H1 (cell line): Measurements from ENCODE around the gene ZBTB45. TPM values are rescaled to one million over a fixed set of nuclear protein-coding genes. Genes with fewer than 3 reads are reported as not detected.
A peak's percentile ranks its signal among the peaks of the same experiment; 100 is the strongest.

Source experiments
- CTCF ChIA-PET: fragments of 300-600 bp; sonication (Branson Sonifier 250); formaldehyde crosslinking; loops from one replicate; lab custom pipeline; 2021; ENCODE audit not compliant: partially characterized antibody; lab: Charles Lee
- POLR2A ChIA-PET: fragments of 300-600 bp; sonication (Branson Sonifier 250); formaldehyde crosslinking; loops from one replicate; lab custom pipeline; 2021; ENCODE audit warnings: inconsistent platforms; ENCODE audit not compliant: partially characterized antibody; lab: Charles Lee
- DNase-seq, 2 experiments: peaks; one replicate each; pipeline versions ENCODE4 v3.0.0 to v3.0.0-alpha.2; 2010 to 2022; ENCODE audit warnings: low spot score in 2 of 2, low read depth in 1 of 2, mixed read lengths in 1 of 2
- FAIRE-seq: peaks from 2 replicates; lab custom pipeline; 2011; peaks lifted over from hg19 to GRCh38; lab: Jason Lieb, UNC
- H2AFZ ChIP-seq: 2 replicates; pipeline ENCODE4 v1.8.1; 2012; ENCODE audit warnings: low read length, inconsistent platforms
- H2AK5ac ChIP-seq: 2 replicates; pipeline ENCODE4 v1.6.1; 2013; ENCODE audit warnings: low read depth, low read length
- H2BK120ac ChIP-seq: replicated peaks from 2 replicates; pipeline ENCODE3; 2013; ENCODE audit warnings: low read depth, low read length, inconsistent platforms
- H2BK12ac ChIP-seq: 2 replicates; pipeline ENCODE4 v1.6.1; 2013; ENCODE audit warnings: low read depth, low read length
- H2BK15ac ChIP-seq: 2 replicates; pipeline ENCODE4 v1.6.1; 2013; ENCODE audit warnings: low read length
- H2BK20ac ChIP-seq: 2 replicates; pipeline ENCODE4 v1.6.1; 2013; ENCODE audit warnings: low read length
- H2BK5ac ChIP-seq: 2 replicates; pipeline ENCODE4 v1.6.1; 2013; ENCODE audit warnings: low read depth, low read length
- H3K14ac ChIP-seq: 2 replicates; pipeline ENCODE4 v1.6.1; 2013; ENCODE audit warnings: inconsistent platforms; ENCODE audit not compliant: insufficient read length
- H3K18ac ChIP-seq: 2 replicates; pipeline ENCODE4 v1.6.1; 2013; ENCODE audit warnings: low read length; ENCODE audit errors: extremely low read depth
- H3K23ac ChIP-seq: 2 replicates; pipeline ENCODE4 v1.6.1; 2013; ENCODE audit warnings: inconsistent platforms; ENCODE audit not compliant: insufficient read length
- H3K23me2 ChIP-seq: 2 replicates; pipeline ENCODE4 v1.6.1; 2013; ENCODE audit warnings: low read depth, low read length
- H3K27ac ChIP-seq: 2 replicates; pipeline ENCODE4 v1.6.1; 2011; ENCODE audit warnings: low read depth, low read length, inconsistent platforms
- H3K27me3 ChIP-seq, 4 experiments: replicated peaks in 1 of 4; 1 replicate in 1 of 4; 2 replicates in 3 of 4; pipeline versions ENCODE4 v1.6.1 to v1.8.1; 2011 to 2013; ENCODE audit warnings: low read length in 3 of 4, mild to moderate bottlenecking in 3 of 4, inconsistent platforms in 2 of 4, mixed read lengths in 2 of 4, moderate library complexity in 1 of 4; ENCODE audit not compliant: control insufficient read depth in 3 of 4, insufficient read depth in 3 of 4; ENCODE audit errors: extremely low read depth in 1 of 4
- H3K36me3 ChIP-seq, 4 experiments: 2 replicates each; pipeline versions ENCODE4 v1.6.1 to v1.8.1; 2011 to 2013; ENCODE audit warnings: mild to moderate bottlenecking in 4 of 4, low read length in 3 of 4, moderate library complexity in 2 of 4, control low read depth in 1 of 4, inconsistent platforms in 1 of 4; ENCODE audit not compliant: insufficient read depth in 4 of 4, control insufficient read depth in 2 of 4
- H3K4ac ChIP-seq: replicated peaks from 2 replicates; pipeline ENCODE3; 2013; ENCODE audit warnings: low read length, low read depth, mixed read lengths, inconsistent platforms; ENCODE audit not compliant: insufficient read length
- H3K4me1 ChIP-seq, 4 experiments: replicated peaks in 1 of 4; 1 replicate in 1 of 4; 2 replicates in 3 of 4; pipeline versions ENCODE4 v1.6.1 to v1.8.1; 2011 to 2013; ENCODE audit warnings: low read length in 3 of 4, inconsistent platforms in 2 of 4, mixed read lengths in 1 of 4; ENCODE audit not compliant: insufficient read depth in 4 of 4, control insufficient read depth in 3 of 4
- H3K4me2 ChIP-seq, 2 experiments: 2 replicates each; pipeline versions ENCODE4 v1.6.1 to v1.8.1; 2011 to 2013; ENCODE audit warnings: low read depth in 2 of 2, low read length in 2 of 2, control low read depth in 1 of 2, inconsistent platforms in 1 of 2, mild to moderate bottlenecking in 1 of 2; ENCODE audit not compliant: insufficient read depth in 1 of 2
- H3K4me3 ChIP-seq, 4 experiments: fragments of 200-600, 300-600 bp in 1 of 4; sonication (generic), shearing (Covaris generic), sonication (Bioruptor Twin) in 1 of 4; 2 replicates each; pipeline versions ENCODE4 v1.5.1 to v1.8.1; 2011 to 2016; ENCODE audit warnings: low read length in 4 of 4, low read depth in 3 of 4, control low read depth in 2 of 4, inconsistent platforms in 2 of 4, mild to moderate bottlenecking in 2 of 4, mixed read lengths in 1 of 4, moderate library complexity in 1 of 4; ENCODE audit not compliant: insufficient read depth in 2 of 4; ENCODE audit errors: extremely low read depth in 1 of 4
- H3K56ac ChIP-seq: replicated peaks from 2 replicates; pipeline ENCODE3; 2013; ENCODE audit warnings: low read depth, mild to moderate bottlenecking, mixed read lengths, low read length, inconsistent platforms; ENCODE audit not compliant: insufficient read length
- H3K79me1 ChIP-seq: 2 replicates; pipeline ENCODE4 v1.6.1; 2013; ENCODE audit warnings: low read depth, low read length, control low read depth
- H3K79me2 ChIP-seq, 2 experiments: 2 replicates each; pipeline versions ENCODE4 v1.6.1 to v1.8.1; 2012 to 2013; ENCODE audit warnings: low read length in 2 of 2, mild to moderate bottlenecking in 2 of 2, inconsistent platforms in 1 of 2; ENCODE audit not compliant: insufficient read depth in 2 of 2, control insufficient read depth in 1 of 2
- H3K9ac ChIP-seq, 4 experiments: replicated peaks in 1 of 4; 1 replicate in 1 of 4; 2 replicates in 3 of 4; pipeline versions ENCODE4 v1.6.1 to v1.8.1; 2011 to 2013; ENCODE audit warnings: low read depth in 3 of 4, low read length in 3 of 4, control low read depth in 2 of 4, mild to moderate bottlenecking in 2 of 4, moderate library complexity in 2 of 4, inconsistent platforms in 1 of 4; ENCODE audit errors: extremely low read depth in 1 of 4
- H3K9me3 ChIP-seq, 2 experiments: 2 replicates each; pipeline versions ENCODE4 v1.6.1 to v1.8.1; 2012 to 2013; ENCODE audit warnings: mild to moderate bottlenecking in 2 of 2, moderate library complexity in 2 of 2, control low read depth in 1 of 2, inconsistent platforms in 1 of 2, low read depth in 1 of 2, low read length in 1 of 2, mixed read lengths in 1 of 2; ENCODE audit not compliant: insufficient read depth in 2 of 2
- H4K20me1 ChIP-seq, 2 experiments: replicated peaks in 1 of 2; 2 replicates each; pipeline versions ENCODE3 to v1.8.1; 2011 to 2013; ENCODE audit warnings: inconsistent platforms in 2 of 2, low read length in 2 of 2, mild to moderate bottlenecking in 1 of 2; ENCODE audit not compliant: insufficient read depth in 2 of 2, control insufficient read depth in 1 of 2
- H4K5ac ChIP-seq: 2 replicates; pipeline ENCODE4 v1.6.1; 2013; ENCODE audit warnings: low read length, low read depth, mixed read lengths, inconsistent platforms; ENCODE audit not compliant: insufficient read length
- H4K8ac ChIP-seq: 2 replicates; pipeline ENCODE4 v1.8.0; 2013; ENCODE audit warnings: mild to moderate bottlenecking, moderate library complexity, low read length, inconsistent platforms; ENCODE audit not compliant: insufficient read depth; ENCODE audit errors: extremely low read depth
- H4K91ac ChIP-seq: replicated peaks from 2 replicates; pipeline ENCODE3; 2013; ENCODE audit warnings: low read length, mixed read lengths, inconsistent platforms; ENCODE audit not compliant: insufficient read length
- POLR2A ChIP-seq, 2 experiments: IDR thresholded peaks; 1 replicate in 1 of 2; 2 replicates in 1 of 2; pipeline ENCODE4 v1.6.1; 2011; ENCODE audit warnings: low read depth in 2 of 2, low read length in 2 of 2, mild to moderate bottlenecking in 2 of 2; ENCODE audit errors: control extremely low read depth in 1 of 2
- POLR2AphosphoS5 ChIP-seq: IDR thresholded peaks from 2 replicates; pipeline ENCODE4 v1.6.1; 2011; ENCODE audit warnings: low read depth, low read length
- WGBS, 2 experiments: shearing (Covaris generic) in 1 of 2; methylation state at CpG; one replicate each; pipeline versions ENCODE4 v1.1.6 to v1.1.7; 2013 to 2015; ENCODE audit warnings: low lambda C conversion rate in 2 of 2, mixed read lengths in 2 of 2, inconsistent platforms in 1 of 2, low coverage in 1 of 2, missing lambda C conversion rate in 1 of 2; ENCODE audit not compliant: insufficient replicate concordance in 2 of 2, insufficient coverage in 1 of 2, insufficient read length in 1 of 2; ENCODE audit errors: extremely low coverage in 1 of 2, missing lambda C conversion rate in 1 of 2; 5-methylcytosine and 5-hydroxymethylcytosine counted together
- polyA plus RNA-seq, 7 experiments: library from polyadenylated mRNA; depleted of rRNA in 3 of 7; stranded (reverse) in 5 of 7; unstranded in 2 of 7; fragments of >200 nt in 5 of 7; fragments of 200-250 nt in 2 of 7; gene quantifications; 1 replicate in 5 of 7; 2 replicates in 1 of 7; 4 replicates in 1 of 7; pipeline versions ENCODE4 v1.2.1 to v1.2.3, GENCODE V29; 2011 to 2013; ENCODE audit warnings: missing spikeins in 2 of 7, mixed read lengths in 2 of 7
- total RNA-seq: library from RNA; stranded (reverse); fragmentation: NEBNext Ultra II Directional; extraction: Animal tissue kit (Norgen Biotek cat#: 25700); gene quantifications from 2 replicates; pipeline ENCODE4 v1.2.1, GENCODE V29; 2021
- TF ChIP-seq, protein P1 (sequence below): IDR thresholded peaks from 2 replicates; pipeline ENCODE4 v1.6.1; 2012; ENCODE audit warnings: inconsistent platforms

Gene ZBTB45
- total and polyA plus RNA-seq, 2 of the 8 experiments (the other 6 are each of a cell fraction or from before 2014, with no cell fraction given), result 16.9 to 17.2 TPM

GRCh38 chr19:58551577-58552471 is 32.2 kb upstream of the ZBTB45 start:
- no peak for DNase-seq
- Histone ChIP-seq H3K9ac (no peak overlapping the region), H4K91ac (no peak overlapping the region), H2BK12ac (no peak overlapping the region), H2AK5ac (no peak overlapping the region), H2BK5ac (no peak overlapping the region), H2BK15ac (no peak overlapping the region), H4K20me1 (peaks cover 22 to 37% of the 10 kb centered on the region in 2 experiments), H3K9me3 (no peaks in the 10 kb centered on the region), H3K4me2 (no peak overlapping the region), H4K8ac (no peak overlapping the region; the same call in 1 of the 2 replicates), H2AFZ (no peak overlapping the region), H3K4me3 (no peak overlapping the region), H2BK20ac (no peak overlapping the region), H3K27ac (no peak overlapping the region), H3K56ac (no peak overlapping the region), H3K79me2 (peaks cover 7 to 34% of the 10 kb centered on the region in 2 experiments), H2BK120ac (no peak overlapping the region), H3K4ac (no peak overlapping the region), H3K23ac (no peak overlapping the region), H3K23me2 (peaks cover 9% of the 10 kb centered on the region), H3K4me1 (peaks cover 0 to 15% (median 9%) of the 10 kb centered on the region in 4 experiments; a peak in 6 of 7 replicates), H4K5ac (no peak overlapping the region), H3K79me1 (peaks cover 22% of the 10 kb centered on the region), H3K18ac (no peak overlapping the region), H3K14ac (no peak overlapping the region), H3K27me3 (no peaks in the 10 kb centered on the region), H3K36me3 (peaks cover 46 to 68% (median 60%) of the 10 kb centered on the region in 4 experiments)
- WGBS, 2 experiments, result 96% methylated on average over 18 of the region's 18 CpGs; no CpG with 5 or more reads in 1 of the 2 experiments
- no peak for FAIRE-seq
- ChIA-PET CTCF (interaction anchor here (1.4 to 4.6 kb wide), 3 partner anchors 29 to 31 kb away, joined by 3 to 24 read pairs (median 11); partner anchors contain the start of gene ZBTB45), POLR2A (interaction anchor here (0.9 to 13.8 kb wide), 7 partner anchors 7 to 181 kb away, joined by 3 to 650 read pairs (median 6); partner anchors contain the start of genes MZF1, SLC27A5, TRIM28 and UBE2M)
- TF ChIP-seq, protein P1, sequence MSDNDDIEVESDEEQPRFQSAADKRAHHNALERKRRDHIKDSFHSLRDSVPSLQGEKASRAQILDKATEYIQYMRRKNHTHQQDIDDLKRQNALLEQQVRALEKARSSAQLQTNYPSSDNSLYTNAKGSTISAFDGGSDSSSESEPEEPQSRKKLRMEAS, result no peak
- peak; percentile 92 for TF ChIP-seq POLR2AphosphoS5
- TF ChIP-seq POLR2A (IDR thresholded peaks at IDR 0.05; ENCODE audit: control extremely low read depth in 1 of 2, low read depth in 2 of 2, low read length in 2 of 2), result peak; percentile 32 to 87
